H1 (cell line): Measurements from ENCODE around the gene STPG1. TPM values are rescaled to one million over a fixed set of nuclear protein-coding genes. Genes with fewer than 3 reads are reported as not detected.

ENCODE experiments used
- CTCF ChIA-PET: fragments of 300-600 bp; sonication (Branson Sonifier 250); formaldehyde crosslinking; loops from one replicate; lab custom pipeline; 2021; ENCODE audit not compliant: partially characterized antibody; lab: Charles Lee
- POLR2A ChIA-PET: fragments of 300-600 bp; sonication (Branson Sonifier 250); formaldehyde crosslinking; loops from one replicate; lab custom pipeline; 2021; ENCODE audit warnings: inconsistent platforms; ENCODE audit not compliant: partially characterized antibody; lab: Charles Lee
- DNase-seq, 2 experiments: peaks; one replicate each; pipeline versions ENCODE4 v3.0.0 to v3.0.0-alpha.2; 2010 to 2022; ENCODE audit warnings: low spot score in 2 of 2, low read depth in 1 of 2, mixed read lengths in 1 of 2
- FAIRE-seq: peaks from 2 replicates; lab custom pipeline; 2011; peaks lifted over from hg19 to GRCh38; lab: Jason Lieb, UNC
- H2AFZ ChIP-seq: 2 replicates; pipeline ENCODE4 v1.8.1; 2012; ENCODE audit warnings: low read length, inconsistent platforms
- H2AK5ac ChIP-seq: 2 replicates; pipeline ENCODE4 v1.6.1; 2013; ENCODE audit warnings: low read depth, low read length
- H2BK120ac ChIP-seq: replicated peaks from 2 replicates; pipeline ENCODE3; 2013; ENCODE audit warnings: low read depth, low read length, inconsistent platforms
- H2BK12ac ChIP-seq: 2 replicates; pipeline ENCODE4 v1.6.1; 2013; ENCODE audit warnings: low read depth, low read length
- H2BK15ac ChIP-seq: 2 replicates; pipeline ENCODE4 v1.6.1; 2013; ENCODE audit warnings: low read length
- H2BK20ac ChIP-seq: 2 replicates; pipeline ENCODE4 v1.6.1; 2013; ENCODE audit warnings: low read length
- H2BK5ac ChIP-seq: 2 replicates; pipeline ENCODE4 v1.6.1; 2013; ENCODE audit warnings: low read depth, low read length
- H3K14ac ChIP-seq: 2 replicates; pipeline ENCODE4 v1.6.1; 2013; ENCODE audit warnings: inconsistent platforms; ENCODE audit not compliant: insufficient read length
- H3K18ac ChIP-seq: 2 replicates; pipeline ENCODE4 v1.6.1; 2013; ENCODE audit warnings: low read length; ENCODE audit errors: extremely low read depth
- H3K23ac ChIP-seq: 2 replicates; pipeline ENCODE4 v1.6.1; 2013; ENCODE audit warnings: inconsistent platforms; ENCODE audit not compliant: insufficient read length
- H3K23me2 ChIP-seq: 2 replicates; pipeline ENCODE4 v1.6.1; 2013; ENCODE audit warnings: low read depth, low read length
- H3K27ac ChIP-seq: 2 replicates; pipeline ENCODE4 v1.6.1; 2011; ENCODE audit warnings: low read depth, low read length, inconsistent platforms
- H3K27me3 ChIP-seq, 4 experiments: replicated peaks in 1 of 4; 1 replicate in 1 of 4; 2 replicates in 3 of 4; pipeline versions ENCODE4 v1.6.1 to v1.8.1; 2011 to 2013; ENCODE audit warnings: low read length in 3 of 4, mild to moderate bottlenecking in 3 of 4, inconsistent platforms in 2 of 4, mixed read lengths in 2 of 4, moderate library complexity in 1 of 4; ENCODE audit not compliant: control insufficient read depth in 3 of 4, insufficient read depth in 3 of 4; ENCODE audit errors: extremely low read depth in 1 of 4
- H3K36me3 ChIP-seq, 4 experiments: 2 replicates each; pipeline versions ENCODE4 v1.6.1 to v1.8.1; 2011 to 2013; ENCODE audit warnings: mild to moderate bottlenecking in 4 of 4, low read length in 3 of 4, moderate library complexity in 2 of 4, control low read depth in 1 of 4, inconsistent platforms in 1 of 4; ENCODE audit not compliant: insufficient read depth in 4 of 4, control insufficient read depth in 2 of 4
- H3K4ac ChIP-seq: replicated peaks from 2 replicates; pipeline ENCODE3; 2013; ENCODE audit warnings: low read length, low read depth, mixed read lengths, inconsistent platforms; ENCODE audit not compliant: insufficient read length
- H3K4me1 ChIP-seq, 4 experiments: replicated peaks in 1 of 4; 1 replicate in 1 of 4; 2 replicates in 3 of 4; pipeline versions ENCODE4 v1.6.1 to v1.8.1; 2011 to 2013; ENCODE audit warnings: low read length in 3 of 4, inconsistent platforms in 2 of 4, mixed read lengths in 1 of 4; ENCODE audit not compliant: insufficient read depth in 4 of 4, control insufficient read depth in 3 of 4
- H3K4me2 ChIP-seq, 2 experiments: 2 replicates each; pipeline versions ENCODE4 v1.6.1 to v1.8.1; 2011 to 2013; ENCODE audit warnings: low read depth in 2 of 2, low read length in 2 of 2, control low read depth in 1 of 2, inconsistent platforms in 1 of 2, mild to moderate bottlenecking in 1 of 2; ENCODE audit not compliant: insufficient read depth in 1 of 2
- H3K4me3 ChIP-seq, 4 experiments: fragments of 200-600, 300-600 bp in 1 of 4; sonication (generic), shearing (Covaris generic), sonication (Bioruptor Twin) in 1 of 4; 2 replicates each; pipeline versions ENCODE4 v1.5.1 to v1.8.1; 2011 to 2016; ENCODE audit warnings: low read length in 4 of 4, low read depth in 3 of 4, control low read depth in 2 of 4, inconsistent platforms in 2 of 4, mild to moderate bottlenecking in 2 of 4, mixed read lengths in 1 of 4, moderate library complexity in 1 of 4; ENCODE audit not compliant: insufficient read depth in 2 of 4; ENCODE audit errors: extremely low read depth in 1 of 4
- H3K56ac ChIP-seq: replicated peaks from 2 replicates; pipeline ENCODE3; 2013; ENCODE audit warnings: low read depth, mild to moderate bottlenecking, mixed read lengths, low read length, inconsistent platforms; ENCODE audit not compliant: insufficient read length
- H3K79me1 ChIP-seq: 2 replicates; pipeline ENCODE4 v1.6.1; 2013; ENCODE audit warnings: low read depth, low read length, control low read depth
- H3K79me2 ChIP-seq, 2 experiments: 2 replicates each; pipeline versions ENCODE4 v1.6.1 to v1.8.1; 2012 to 2013; ENCODE audit warnings: low read length in 2 of 2, mild to moderate bottlenecking in 2 of 2, inconsistent platforms in 1 of 2; ENCODE audit not compliant: insufficient read depth in 2 of 2, control insufficient read depth in 1 of 2
- H3K9ac ChIP-seq, 4 experiments: replicated peaks in 1 of 4; 1 replicate in 1 of 4; 2 replicates in 3 of 4; pipeline versions ENCODE4 v1.6.1 to v1.8.1; 2011 to 2013; ENCODE audit warnings: low read depth in 3 of 4, low read length in 3 of 4, control low read depth in 2 of 4, mild to moderate bottlenecking in 2 of 4, moderate library complexity in 2 of 4, inconsistent platforms in 1 of 4; ENCODE audit errors: extremely low read depth in 1 of 4
- H3K9me3 ChIP-seq, 2 experiments: 2 replicates each; pipeline versions ENCODE4 v1.6.1 to v1.8.1; 2012 to 2013; ENCODE audit warnings: mild to moderate bottlenecking in 2 of 2, moderate library complexity in 2 of 2, control low read depth in 1 of 2, inconsistent platforms in 1 of 2, low read depth in 1 of 2, low read length in 1 of 2, mixed read lengths in 1 of 2; ENCODE audit not compliant: insufficient read depth in 2 of 2
- H4K20me1 ChIP-seq, 2 experiments: replicated peaks in 1 of 2; 2 replicates each; pipeline versions ENCODE3 to v1.8.1; 2011 to 2013; ENCODE audit warnings: inconsistent platforms in 2 of 2, low read length in 2 of 2, mild to moderate bottlenecking in 1 of 2; ENCODE audit not compliant: insufficient read depth in 2 of 2, control insufficient read depth in 1 of 2
- H4K5ac ChIP-seq: 2 replicates; pipeline ENCODE4 v1.6.1; 2013; ENCODE audit warnings: low read length, low read depth, mixed read lengths, inconsistent platforms; ENCODE audit not compliant: insufficient read length
- H4K8ac ChIP-seq: 2 replicates; pipeline ENCODE4 v1.8.0; 2013; ENCODE audit warnings: mild to moderate bottlenecking, moderate library complexity, low read length, inconsistent platforms; ENCODE audit not compliant: insufficient read depth; ENCODE audit errors: extremely low read depth
- H4K91ac ChIP-seq: replicated peaks from 2 replicates; pipeline ENCODE3; 2013; ENCODE audit warnings: low read length, mixed read lengths, inconsistent platforms; ENCODE audit not compliant: insufficient read length
- GTF2F1 ChIP-seq: IDR thresholded peaks from 2 replicates; pipeline ENCODE4 v1.6.1; 2012; ENCODE audit warnings: low read depth, low read length, improper control_type of control experiment, borderline replicate concordance
- RAD21 ChIP-seq, 2 experiments: IDR thresholded peaks in 1 of 2; conservative IDR thresholded peaks in 1 of 2; 2 replicates each; pipeline ENCODE4 v1.6.1; 2011; ENCODE audit warnings: low read depth in 2 of 2, low read length in 2 of 2, improper control_type of control experiment in 1 of 2, inconsistent platforms in 1 of 2, mild to moderate bottlenecking in 1 of 2, moderate library complexity in 1 of 2
- TEAD4 ChIP-seq: IDR thresholded peaks from 2 replicates; pipeline ENCODE4 v1.6.1; 2012; ENCODE audit warnings: low read depth, low read length, inconsistent platforms, mixed read lengths
- ZNF274 ChIP-seq: IDR thresholded peaks from 2 replicates; pipeline ENCODE4 v1.7.0; 2012; ENCODE audit warnings: low read length, borderline replicate concordance; ENCODE audit errors: extremely low read depth
- WGBS, 2 experiments: shearing (Covaris generic) in 1 of 2; methylation state at CpG; one replicate each; pipeline versions ENCODE4 v1.1.6 to v1.1.7; 2013 to 2015; ENCODE audit warnings: low lambda C conversion rate in 2 of 2, mixed read lengths in 2 of 2, inconsistent platforms in 1 of 2, low coverage in 1 of 2, missing lambda C conversion rate in 1 of 2; ENCODE audit not compliant: insufficient replicate concordance in 2 of 2, insufficient coverage in 1 of 2, insufficient read length in 1 of 2; ENCODE audit errors: extremely low coverage in 1 of 2, missing lambda C conversion rate in 1 of 2; 5-methylcytosine and 5-hydroxymethylcytosine counted together
- polyA plus RNA-seq, 7 experiments: library from polyadenylated mRNA; depleted of rRNA in 3 of 7; stranded (reverse) in 5 of 7; unstranded in 2 of 7; fragments of >200 nt in 5 of 7; fragments of 200-250 nt in 2 of 7; gene quantifications; 1 replicate in 5 of 7; 2 replicates in 1 of 7; 4 replicates in 1 of 7; pipeline versions ENCODE4 v1.2.1 to v1.2.3, GENCODE V29; 2011 to 2013; ENCODE audit warnings: missing spikeins in 2 of 7, mixed read lengths in 2 of 7
- total RNA-seq: library from RNA; stranded (reverse); fragmentation: NEBNext Ultra II Directional; extraction: Animal tissue kit (Norgen Biotek cat#: 25700); gene quantifications from 2 replicates; pipeline ENCODE4 v1.2.1, GENCODE V29; 2021

The STPG1 gene
- total and polyA plus RNA-seq, 2 of the 8 experiments (the other 6 are each of a cell fraction or from before 2014, with no cell fraction given), result 10.3 to 11.2 TPM

GRCh38 chr1:24355466-24355865, 58.1 kb downstream of the STPG1 start:
- POLR2A ChIA-PET, result interaction anchor here (1.0 kb wide), 1 partner anchor 205 kb away, joined by 3 read pairs; no protein-coding TSS in a partner anchor

More at GRCh38 chr1:24355466-24355865, 58.1 kb downstream of the STPG1 start:
- no peaks in the 10 kb centered on the region for H3K9me3 ChIP-seq
- H4K5ac ChIP-seq, result no peak overlapping the region
- H3K36me3 ChIP-seq, result peaks cover 0 to 2% (median 1%) of the 10 kb centered on the region in 4 experiments; a peak in 2 of 8 replicates
- H2BK20ac ChIP-seq, result no peak overlapping the region
- no peak overlapping the region for H3K18ac ChIP-seq
- no peaks in the 10 kb centered on the region for H4K20me1 ChIP-seq
- H4K91ac ChIP-seq, result no peak overlapping the region
- H2BK120ac ChIP-seq, result no peak overlapping the region
- no peak overlapping the region for H3K56ac ChIP-seq
- H3K4ac ChIP-seq, result no peak overlapping the region
- H2BK5ac ChIP-seq, result no peak overlapping the region
- no peaks in the 10 kb centered on the region for H3K79me1 ChIP-seq
- H2BK15ac ChIP-seq, result no peak overlapping the region
- H3K4me3 ChIP-seq, result no peak overlapping the region
- H3K14ac ChIP-seq, result no peak overlapping the region
- H3K23ac ChIP-seq, result no peak overlapping the region
- DNase-seq, result no peak
- TF ChIP-seq GTF2F1, result no peak
- no peak for TF ChIP-seq ZNF274
- peak in 1 of 2 experiments; percentile 34; a peak in 2 of 4 replicates for TF ChIP-seq RAD21 (IDR thresholded peaks at IDR 0.05 in 1 of 2, conservative IDR thresholded peaks at IDR 0.05 in 1 of 2; ENCODE audit: low read depth in 2 of 2, low read length in 2 of 2)
- TF ChIP-seq TEAD4, result no peak
- TF ChIP-seq, all 59 proteins: peak for 1
- no peak overlapping the region for H3K27ac ChIP-seq
- no peaks in the 10 kb centered on the region for H3K4me1 ChIP-seq
- H3K4me2 ChIP-seq, result no peak overlapping the region
- peaks cover 3% of the 10 kb centered on the region; the same call in 1 of the 2 replicates for H3K23me2 ChIP-seq
- H3K27me3 ChIP-seq, result no peaks in the 10 kb centered on the region
- no peak overlapping the region for H2AFZ ChIP-seq
- no peak overlapping the region for H3K9ac ChIP-seq
- no peak overlapping the region for H4K8ac ChIP-seq
- CTCF ChIA-PET, result interaction anchor here (1.0 to 2.7 kb wide), 4 partner anchors 15 to 37 kb away, joined by 3 to 13 read pairs (median 6); no protein-coding TSS in a partner anchor
- FAIRE-seq, result no peak
- H2AK5ac ChIP-seq, result no peak overlapping the region
- 94% methylated on average over 3 of the region's 3 CpGs; no CpG with 5 or more reads in 1 of the 2 experiments for WGBS, 2 experiments
- no peak overlapping the region for H2BK12ac ChIP-seq
- no peaks in the 10 kb centered on the region for H3K79me2 ChIP-seq
